WI38 (cell line): ENCODE data around the gene YY1AP1.
"Not testable (repeated sequence)": the region's sequence is repeated elsewhere in the genome, so short reads cannot be mapped to it uniquely, and the experiment has no call there.

Experiments used
- H3K4me3 ChIP-seq: 2 replicates; pipeline ENCODE4 v1.5.1; 2011; ENCODE audit warnings: low read depth, mild to moderate bottlenecking, control low read depth, low read length
- TF ChIP-seq, protein P1 (sequence below): IDR thresholded peaks from 2 replicates; pipeline ENCODE4 v1.5.1; 2012; ENCODE audit warnings: low read depth, mild to moderate bottlenecking, control low read depth, low read length

Gene YY1AP1

GRCh38 chr1:155681776-155682175 lies 6.8 kb downstream of the YY1AP1 start:
- H3K4me3 ChIP-seq, result no peak overlapping the region

DNA sequence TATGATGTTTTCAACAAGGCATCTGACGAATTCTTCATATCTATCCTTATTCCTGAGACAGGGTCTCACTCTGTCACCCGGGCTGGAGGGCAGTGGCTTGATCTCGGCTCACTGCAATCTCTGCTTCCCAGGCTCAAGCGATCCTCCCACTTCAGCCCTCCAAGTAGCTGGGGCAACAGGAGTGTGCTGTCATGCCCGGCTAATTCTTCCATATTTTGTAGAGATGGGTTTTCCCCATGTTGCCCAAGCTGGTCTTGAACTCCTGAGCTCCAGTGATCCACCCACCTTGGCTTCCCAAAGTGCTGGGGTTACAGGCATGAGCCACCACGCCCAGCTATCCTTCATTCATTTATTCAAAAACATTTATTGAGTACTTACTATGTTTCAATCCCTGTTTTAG lies 8.0 kb downstream of the YY1AP1 start:
- TF ChIP-seq, protein P1, sequence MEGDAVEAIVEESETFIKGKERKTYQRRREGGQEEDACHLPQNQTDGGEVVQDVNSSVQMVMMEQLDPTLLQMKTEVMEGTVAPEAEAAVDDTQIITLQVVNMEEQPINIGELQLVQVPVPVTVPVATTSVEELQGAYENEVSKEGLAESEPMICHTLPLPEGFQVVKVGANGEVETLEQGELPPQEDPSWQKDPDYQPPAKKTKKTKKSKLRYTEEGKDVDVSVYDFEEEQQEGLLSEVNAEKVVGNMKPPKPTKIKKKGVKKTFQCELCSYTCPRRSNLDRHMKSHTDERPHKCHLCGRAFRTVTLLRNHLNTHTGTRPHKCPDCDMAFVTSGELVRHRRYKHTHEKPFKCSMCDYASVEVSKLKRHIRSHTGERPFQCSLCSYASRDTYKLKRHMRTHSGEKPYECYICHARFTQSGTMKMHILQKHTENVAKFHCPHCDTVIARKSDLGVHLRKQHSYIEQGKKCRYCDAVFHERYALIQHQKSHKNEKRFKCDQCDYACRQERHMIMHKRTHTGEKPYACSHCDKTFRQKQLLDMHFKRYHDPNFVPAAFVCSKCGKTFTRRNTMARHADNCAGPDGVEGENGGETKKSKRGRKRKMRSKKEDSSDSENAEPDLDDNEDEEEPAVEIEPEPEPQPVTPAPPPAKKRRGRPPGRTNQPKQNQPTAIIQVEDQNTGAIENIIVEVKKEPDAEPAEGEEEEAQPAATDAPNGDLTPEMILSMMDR, result no peak
- H3K4me3 ChIP-seq, result no peak overlapping the region

More at GRCh38 chr1:155681776-155682175, 6.8 kb downstream of the YY1AP1 start:
- TF ChIP-seq, protein P1, result no peak

- not testable (repeated sequence) for H3K4me3 ChIP-seq
Measured at GRCh38 chr1:155678992-155679391, 9.6 kb downstream of the YY1AP1 start.

DNA sequence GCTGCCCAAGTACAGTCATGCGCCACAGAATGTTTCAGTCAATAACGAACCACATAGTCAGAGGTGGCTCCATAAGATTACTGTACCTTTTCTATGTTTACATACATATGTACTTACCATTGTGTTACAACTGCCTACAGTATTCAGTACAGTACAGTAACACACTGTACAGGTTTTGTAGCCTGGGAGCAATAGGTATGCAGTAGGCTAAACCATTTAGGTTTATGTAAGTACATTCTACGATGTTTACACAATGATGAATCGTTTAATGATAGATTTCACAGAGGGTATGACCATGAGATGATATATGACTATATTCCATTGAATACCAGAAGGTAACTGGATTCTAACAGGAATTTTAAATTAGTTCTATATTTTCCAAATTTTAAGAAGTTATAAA lies 10.5 kb downstream of the YY1AP1 start:
- no peak overlapping the region for H3K4me3 ChIP-seq
- TF ChIP-seq, protein P1, result no peak

- H3K4me3 ChIP-seq, result no peak overlapping the region
- TF ChIP-seq, protein P1, result no peak
Measured at GRCh38 chr1:155673003-155673402, 15.6 kb downstream of the YY1AP1 start.

DNA sequence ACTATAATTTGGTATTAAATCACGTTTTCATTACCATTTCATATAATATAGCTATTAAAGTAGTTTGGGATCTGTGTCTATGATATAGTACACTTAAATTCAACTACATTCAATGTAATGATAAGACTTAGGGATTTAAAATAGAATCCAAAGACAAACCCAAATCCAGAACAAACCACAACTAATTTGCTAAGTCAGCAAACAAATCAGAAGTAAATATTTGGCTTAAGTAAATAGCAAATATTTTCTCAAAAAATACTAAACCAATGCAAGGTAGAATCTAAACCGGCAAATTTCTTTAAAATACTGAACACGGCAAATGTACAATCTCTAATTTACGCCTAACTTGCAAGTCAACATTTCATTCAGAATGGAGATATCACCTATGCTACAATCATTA lies 16.8 kb downstream of the YY1AP1 start:
- TF ChIP-seq, protein P1, result no peak
- no peak overlapping the region for H3K4me3 ChIP-seq

GRCh38 chr1:155669233-155670162 lies 19.1 kb downstream of the YY1AP1 start:
- TF ChIP-seq, protein P1, result no peak
- no peak overlapping the region for H3K4me3 ChIP-seq

DNA sequence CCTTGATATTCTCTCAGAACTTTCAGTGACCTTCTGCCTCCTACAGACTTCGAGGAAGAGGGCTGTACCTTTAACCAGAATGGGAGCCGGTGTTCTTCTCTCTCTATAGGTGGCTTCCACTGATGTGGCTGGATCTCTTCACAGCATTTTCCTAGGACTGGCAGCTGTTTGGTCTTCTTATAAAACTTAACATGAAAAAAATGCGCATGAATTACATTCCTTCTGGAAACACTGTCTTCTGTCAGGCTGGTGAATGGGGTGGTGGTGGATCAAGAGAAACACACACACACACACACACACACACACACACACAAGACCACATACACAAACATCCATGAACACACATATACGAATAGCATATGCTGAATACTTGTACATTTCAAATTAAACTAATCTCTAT lies 27.3 kb downstream of the YY1AP1 start:
- H3K4me3 ChIP-seq, result not testable (repeated sequence)
